ENCODE measurements around the gene TMBIM4.
"Not testable (repeated sequence)": the region's sequence is repeated elsewhere in the genome, so short reads cannot be mapped to it uniquely, and the experiment has no call there.

Gene TMBIM4

DNA sequence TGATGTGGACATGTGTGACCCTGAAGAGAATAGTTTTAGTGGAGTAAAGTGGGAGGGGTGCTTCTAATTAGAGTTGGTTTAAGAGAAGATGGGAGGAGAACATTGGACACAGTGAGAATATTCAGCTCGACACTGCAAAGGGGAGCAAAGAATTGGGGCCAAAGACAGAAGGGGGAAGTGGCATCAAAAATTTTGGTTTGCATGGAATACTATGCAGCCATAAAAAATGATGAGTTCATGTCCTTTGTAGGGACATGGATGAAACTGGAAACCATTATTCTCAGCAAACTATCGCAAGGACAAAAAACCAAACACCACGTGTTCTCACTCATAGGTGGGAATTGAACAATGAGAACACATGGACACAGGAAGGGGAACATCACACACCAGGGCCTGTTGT, 15.0 kb upstream of the TMBIM4 start:
- not testable (repeated sequence) for DNase-seq (ENCODE audit: low spot score)

DNA sequence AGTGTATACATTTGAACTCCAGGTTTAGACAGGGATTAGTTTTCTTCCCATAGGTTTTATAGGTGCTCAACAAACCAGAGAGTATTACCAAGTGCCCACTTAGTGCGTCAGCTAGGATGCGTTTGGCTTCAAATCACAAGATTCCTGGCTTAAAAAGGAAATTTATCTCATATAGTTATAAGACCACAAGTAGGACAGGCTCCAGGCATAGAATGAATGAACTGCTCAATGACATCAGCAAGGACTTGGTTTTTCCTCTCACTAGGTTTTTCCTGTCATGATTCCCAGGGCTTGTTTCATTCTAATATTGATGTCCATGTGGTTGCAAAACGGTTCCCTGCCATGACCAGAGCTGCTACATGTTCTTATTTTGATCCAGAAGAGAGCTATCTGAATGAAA, 13.2 kb upstream of the TMBIM4 start:
- no peak for DNase-seq (ENCODE audit: low spot score)

DNA sequence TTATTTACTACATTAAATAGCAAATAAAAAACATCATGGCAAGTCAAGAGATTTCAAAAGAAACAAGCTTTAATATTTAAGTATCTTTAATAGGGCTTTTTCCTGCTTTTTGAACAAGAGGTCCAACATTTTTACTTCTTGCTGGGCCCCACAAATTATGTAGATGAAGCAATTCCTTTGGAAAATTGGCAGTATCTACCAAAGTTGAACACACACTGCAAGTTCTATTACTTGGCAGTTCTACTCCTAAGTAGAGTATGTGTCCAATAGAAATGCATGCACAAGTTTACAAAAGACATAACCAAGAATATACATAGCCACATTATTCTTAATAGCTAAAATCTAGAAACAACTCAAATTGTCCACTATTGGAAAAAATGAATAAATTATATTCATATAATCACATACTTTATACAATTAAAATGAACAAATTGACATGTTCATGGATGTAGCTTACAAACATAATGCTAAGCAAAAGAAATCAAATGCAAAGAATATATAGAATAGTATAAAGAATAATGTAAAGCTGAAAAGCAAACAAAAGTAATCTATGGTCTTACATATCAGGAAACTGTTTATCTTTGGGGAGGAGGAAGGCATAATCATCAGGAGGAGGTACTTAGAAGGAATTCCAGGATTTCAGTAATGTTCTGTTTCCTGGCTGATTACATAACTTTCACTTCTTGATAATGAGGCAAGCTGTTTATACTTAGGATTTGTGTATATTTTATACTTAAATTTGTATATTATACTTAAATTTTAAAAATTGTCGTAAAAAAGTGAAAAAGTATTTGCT, 6.5 kb upstream of the TMBIM4 start:
- DNase-seq (ENCODE audit: low spot score): no peak

DNA sequence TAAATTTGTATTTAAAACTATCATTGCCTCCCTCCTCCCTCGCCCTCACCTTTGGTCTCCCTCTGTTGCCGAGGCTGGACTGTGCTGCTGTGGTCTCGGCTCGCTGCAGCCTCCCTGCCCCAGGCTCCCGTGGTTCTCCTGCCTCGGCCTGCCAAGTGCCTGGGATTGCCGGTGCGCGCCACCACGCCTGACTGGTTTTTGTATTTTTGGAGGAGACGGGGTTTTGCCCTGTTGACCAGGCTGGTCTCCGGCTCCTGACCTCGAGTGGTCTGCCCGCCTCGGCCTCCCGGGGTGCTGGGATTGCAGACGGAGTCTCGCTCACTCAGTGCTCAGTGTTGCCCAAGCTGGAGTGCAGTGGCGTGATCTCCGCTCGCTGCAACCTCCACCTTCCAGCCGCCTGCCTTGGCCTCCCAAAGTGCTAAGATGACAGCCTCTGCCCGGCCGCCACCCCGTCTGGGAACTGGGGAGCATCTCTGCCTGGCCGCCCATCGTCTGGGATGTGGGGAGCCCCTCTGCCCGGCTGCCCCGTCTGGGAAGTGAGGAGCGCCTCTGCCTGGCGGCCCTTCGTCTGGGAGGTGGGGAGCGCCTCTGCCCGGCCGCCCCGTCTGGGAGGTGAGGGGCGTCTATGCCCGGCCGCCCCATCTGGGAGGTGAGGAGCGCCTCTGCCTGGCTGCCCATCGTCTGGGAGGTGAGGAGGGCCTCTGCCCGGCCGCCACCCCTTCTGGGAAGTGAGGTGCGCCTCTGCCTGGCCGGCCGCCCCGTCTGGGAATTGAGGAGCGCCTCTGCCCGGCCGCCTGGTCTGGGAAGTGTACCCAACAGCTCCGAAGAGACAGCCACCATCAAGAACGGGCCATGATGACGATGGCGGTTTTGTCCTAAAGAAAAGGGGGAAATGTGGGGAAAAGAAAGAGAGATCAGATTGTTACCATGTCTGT, 4.9 kb upstream of the TMBIM4 start:
- not testable (repeated sequence) for DNase-seq (ENCODE audit: low spot score)

DNA sequence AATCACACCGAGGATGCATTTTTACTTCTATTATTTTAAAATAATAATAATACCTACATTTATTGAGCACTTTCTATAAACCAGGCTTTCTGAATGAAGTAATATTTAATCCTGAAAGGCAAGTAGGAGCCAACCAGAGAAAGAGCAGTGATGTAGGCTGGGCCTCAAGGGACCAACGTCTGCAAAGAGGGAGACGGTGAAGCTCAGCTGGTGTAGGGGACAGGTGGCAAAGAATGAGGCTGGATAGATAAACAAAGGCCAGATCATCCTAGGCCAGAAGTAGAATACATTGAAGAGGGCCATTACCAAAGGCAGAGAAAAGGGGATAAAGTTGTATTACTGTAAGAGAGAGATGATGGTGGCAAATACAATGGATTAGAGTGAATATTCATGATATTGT, 810 bp upstream of the TMBIM4 start:
- no peak for DNase-seq (ENCODE audit: low spot score)

DNA sequence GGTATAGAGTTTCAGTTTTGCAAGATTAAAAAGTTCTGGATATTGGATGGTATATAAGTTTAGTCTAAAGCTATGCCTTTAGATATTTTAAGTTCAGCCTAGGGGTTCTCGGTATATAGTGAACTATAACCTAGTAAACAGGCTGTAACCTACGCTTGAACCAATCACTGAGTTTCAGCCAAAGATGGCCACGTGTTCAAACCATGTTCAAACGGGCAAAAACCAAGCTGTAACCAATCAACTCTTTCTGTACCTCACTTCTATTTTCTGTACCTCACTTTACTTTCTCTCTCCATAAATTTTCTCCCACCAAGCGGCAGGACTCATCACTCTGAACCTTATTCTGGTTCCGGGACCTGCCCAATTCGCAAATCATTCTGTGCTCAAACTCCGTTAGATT, 1.4 kb downstream of the TMBIM4 start:
- DNase-seq (ENCODE audit: low spot score): no peak

DNA sequence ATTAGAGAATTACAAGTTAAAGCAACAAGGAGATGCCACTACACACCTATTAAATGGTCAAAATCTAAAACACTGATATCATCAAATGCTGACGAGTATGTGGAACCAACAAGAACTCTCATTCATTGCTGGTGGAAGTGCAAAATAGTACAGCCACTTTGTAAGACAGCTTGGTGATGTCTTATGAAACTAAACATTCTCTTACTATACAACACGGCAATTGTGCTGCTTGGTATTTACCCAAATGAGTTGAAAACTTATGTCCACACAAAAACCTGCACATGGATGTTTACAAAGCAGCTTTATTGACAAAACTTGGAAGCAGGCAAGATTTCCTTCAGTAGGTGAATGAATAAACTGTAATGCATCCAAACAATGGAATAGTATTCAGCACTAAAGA, 3.2 kb downstream of the TMBIM4 start:
- no peak for DNase-seq (ENCODE audit: low spot score)

DNA sequence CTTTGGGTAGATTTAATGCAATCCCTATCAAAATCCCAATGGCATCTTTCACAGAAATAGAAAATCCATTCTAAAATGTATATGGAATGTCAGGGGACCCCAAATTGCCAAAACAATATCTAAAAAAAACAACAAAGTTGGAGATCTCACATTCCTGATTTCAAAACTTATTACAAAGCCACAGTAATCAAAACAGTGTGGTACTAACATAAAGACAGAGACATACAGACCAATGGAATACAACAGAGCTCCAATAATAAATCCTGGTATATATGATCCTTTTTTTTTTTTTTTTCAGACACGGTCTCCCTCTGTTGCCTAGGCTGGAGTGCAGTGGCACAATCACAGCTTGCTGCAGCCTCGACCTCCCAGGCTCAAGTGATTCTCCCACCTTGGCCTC, 4.7 kb downstream of the TMBIM4 start:
- DNase-seq (ENCODE audit: low spot score): no peak

DNA sequence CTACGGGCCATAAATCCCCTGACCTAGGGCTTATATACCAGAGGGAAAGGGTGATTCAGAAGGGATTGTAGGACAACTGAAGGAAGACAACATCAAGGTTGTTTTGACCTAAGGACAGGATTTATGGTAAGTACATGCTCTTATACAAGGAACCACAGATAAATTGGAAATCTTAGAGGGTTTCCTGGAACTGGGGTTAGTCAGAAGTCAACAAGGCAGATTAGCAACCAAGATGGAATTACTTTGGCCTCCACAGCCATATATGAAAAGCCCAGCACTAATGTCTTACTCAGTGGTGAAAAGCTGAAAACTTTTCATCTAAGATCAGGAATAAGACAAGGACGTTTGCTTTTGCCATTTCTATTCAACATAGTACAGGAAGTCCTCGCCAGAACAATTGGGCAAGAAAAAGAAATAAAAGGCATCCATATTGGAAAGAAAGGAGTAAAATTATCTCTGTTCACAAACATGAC, 5.4 kb downstream of the TMBIM4 start:
- no peak for DNase-seq (ENCODE audit: low spot score)

DNA sequence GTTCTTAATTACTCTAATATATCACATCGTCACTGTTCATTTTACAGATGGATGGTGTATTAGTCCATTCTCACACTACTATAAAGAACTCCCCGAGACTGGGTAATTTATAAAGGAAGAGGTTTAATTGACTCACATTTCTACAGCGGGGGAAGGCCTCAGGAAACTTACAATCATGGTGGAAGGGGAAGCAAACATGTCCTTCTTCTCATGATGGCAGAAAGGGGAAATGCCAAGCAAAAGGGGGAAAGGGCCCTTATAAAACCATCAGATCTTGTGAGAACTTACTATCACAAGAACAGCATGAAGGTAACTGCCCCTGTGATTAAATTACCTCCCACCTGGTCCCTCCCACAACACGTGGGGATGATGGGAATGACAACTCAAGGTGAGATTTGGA, 6.5 kb downstream of the TMBIM4 start:
- no peak for DNase-seq (ENCODE audit: low spot score)

DNA sequence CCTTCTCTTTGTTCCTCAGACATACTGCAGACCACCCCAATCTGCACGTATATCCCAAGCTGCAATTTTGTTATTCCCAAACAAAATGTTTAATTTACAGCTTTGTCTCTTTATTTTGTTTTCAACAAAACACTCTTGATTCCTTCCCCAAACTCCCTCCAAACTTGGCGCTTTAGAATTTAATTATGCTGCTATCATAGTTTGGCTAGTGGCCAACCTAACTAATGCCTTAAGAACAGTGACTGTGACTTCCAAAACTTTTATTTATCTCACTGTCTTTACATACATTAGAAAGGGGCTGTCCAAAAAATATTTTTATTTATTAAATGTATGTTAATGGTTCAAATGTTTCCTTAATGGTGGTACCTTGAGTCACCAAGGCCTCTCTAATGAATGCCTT, 7.1 kb downstream of the TMBIM4 start:
- DNase-seq (ENCODE audit: low spot score): no peak

DNA sequence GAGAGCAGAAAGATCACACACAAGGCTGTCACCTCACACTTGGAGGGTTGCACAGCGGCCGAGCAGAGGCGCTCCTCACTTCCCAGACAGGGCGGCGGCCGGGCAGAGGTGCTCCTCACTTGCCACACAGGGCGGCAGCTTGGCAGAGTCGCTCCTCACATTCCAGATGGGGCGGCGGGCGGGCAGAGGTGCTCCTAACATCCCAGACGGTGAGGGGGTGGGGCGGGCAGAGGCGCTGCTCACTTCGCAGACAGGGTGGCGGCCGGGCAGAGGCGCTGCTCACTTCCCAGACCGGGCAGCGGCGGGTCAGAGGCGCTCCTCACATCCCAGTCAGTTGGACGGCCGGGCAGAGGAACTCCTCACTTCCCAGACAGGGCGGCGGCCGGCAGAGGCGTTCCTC, 9.1 kb downstream of the TMBIM4 start:
- no peak for DNase-seq (ENCODE audit: low spot score)

DNA sequence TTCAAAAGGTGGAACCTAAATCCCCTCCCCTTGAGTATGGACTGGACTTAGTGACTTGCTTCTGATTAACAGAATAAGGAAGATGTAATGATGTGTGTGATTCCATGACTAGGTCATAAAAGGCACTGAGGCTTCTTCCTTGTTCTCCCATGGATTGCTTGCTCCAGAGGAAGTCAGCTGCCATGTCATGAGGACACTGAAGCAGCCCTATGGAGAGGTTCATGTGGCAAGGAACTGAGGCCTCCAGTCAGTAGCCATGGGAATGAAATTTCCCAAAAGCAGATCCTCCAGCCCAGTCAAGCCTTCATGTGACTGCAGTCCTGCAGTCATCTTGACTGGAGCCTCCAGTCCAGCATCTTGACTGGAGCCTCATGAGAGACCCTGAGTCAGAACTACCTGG, 10.7 kb downstream of the TMBIM4 start:
- no peak for DNase-seq (ENCODE audit: low spot score)

DNA sequence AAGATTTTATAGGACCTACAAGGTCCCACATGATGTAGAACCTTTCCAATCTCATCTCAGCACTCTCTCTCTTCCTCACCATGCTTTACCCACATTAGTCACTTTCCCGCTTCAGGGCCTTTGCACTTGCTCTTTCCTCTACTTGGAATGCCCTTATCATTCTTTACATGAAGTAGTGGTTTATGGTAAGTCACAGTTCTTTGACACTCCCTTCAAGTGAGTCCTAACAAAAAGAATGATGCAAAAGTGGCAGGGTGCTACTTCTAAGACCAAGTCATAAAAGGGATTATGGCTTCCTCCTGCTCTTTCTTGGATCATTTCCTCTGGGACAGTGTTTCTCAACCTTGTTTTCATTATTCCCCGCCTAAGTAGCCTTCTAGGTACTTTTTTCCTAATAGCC, 13.1 kb downstream of the TMBIM4 start:
- no peak for DNase-seq (ENCODE audit: low spot score)

DNA sequence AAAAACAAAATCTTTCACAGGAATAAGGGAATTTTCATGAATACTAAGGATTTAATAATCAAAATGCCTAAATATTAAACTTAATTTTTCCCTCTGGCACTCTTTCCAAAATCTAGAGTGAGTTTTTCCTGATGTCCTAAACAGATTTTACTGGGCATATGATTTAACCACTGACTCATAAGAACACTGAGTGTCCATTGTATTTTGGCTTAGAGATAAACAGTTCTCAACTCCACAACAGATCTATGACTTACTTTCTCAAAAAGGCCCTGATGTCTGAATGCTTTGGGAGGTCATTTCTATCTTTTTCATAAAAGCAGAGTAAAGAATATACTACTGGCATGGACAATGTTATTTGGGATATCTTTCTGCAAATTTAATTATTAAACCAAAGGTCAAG, 15.0 kb downstream of the TMBIM4 start:
- DNase-seq (ENCODE audit: low spot score): no peak

DNA sequence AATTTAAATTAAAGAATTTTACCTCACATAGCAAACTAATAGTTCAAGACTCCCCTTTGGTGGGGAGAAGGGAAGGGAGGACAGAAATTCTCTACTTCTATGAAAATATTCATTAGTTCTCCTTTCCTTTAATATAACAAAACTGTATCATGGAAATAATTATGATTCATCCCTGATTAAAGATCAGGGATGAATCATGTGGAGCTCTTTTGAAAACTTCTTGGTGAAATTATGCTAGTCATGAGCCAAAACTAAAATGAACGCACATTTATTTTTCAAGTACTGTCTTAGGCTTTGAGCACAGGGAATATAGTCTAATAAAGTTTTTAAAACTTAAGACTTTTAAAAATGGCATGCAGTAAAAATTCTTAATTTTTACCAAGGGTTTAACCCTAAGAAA, 17.1 kb downstream of the TMBIM4 start:
- no peak for DNase-seq (ENCODE audit: low spot score)

DNA sequence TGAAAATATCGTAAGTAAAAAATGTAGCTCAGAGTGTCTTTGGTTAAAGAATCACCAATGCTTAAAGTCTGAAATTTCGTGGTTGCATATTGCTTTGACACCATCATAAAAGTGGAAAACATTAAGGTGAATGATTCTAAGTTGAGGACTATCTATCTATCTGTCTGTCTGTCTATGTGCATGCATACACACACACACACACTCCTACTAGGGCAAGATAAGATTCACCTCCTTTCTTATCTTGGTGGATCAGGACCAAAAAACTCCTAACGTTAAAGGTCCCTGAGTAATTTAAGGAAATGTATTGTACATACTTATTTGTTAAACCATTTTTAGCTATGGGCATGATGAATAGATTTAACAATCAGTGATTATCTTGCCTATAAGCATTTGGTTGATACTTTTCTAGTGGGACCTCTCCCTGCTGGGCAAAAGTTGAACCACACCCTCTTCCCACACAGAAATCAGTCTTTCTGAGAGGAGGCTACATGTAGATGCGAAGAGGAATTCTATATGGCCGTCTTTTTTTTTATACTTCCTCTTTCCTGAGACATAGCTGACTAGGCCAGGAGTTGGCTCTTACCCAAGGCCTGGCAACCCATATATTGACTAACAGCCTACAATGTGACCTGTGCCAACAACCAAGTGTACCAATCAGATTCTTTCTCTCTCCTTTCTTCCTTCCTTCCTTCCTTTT, 19.9 kb downstream of the TMBIM4 start:
- DNase-seq (ENCODE audit: low spot score): no peak

DNA sequence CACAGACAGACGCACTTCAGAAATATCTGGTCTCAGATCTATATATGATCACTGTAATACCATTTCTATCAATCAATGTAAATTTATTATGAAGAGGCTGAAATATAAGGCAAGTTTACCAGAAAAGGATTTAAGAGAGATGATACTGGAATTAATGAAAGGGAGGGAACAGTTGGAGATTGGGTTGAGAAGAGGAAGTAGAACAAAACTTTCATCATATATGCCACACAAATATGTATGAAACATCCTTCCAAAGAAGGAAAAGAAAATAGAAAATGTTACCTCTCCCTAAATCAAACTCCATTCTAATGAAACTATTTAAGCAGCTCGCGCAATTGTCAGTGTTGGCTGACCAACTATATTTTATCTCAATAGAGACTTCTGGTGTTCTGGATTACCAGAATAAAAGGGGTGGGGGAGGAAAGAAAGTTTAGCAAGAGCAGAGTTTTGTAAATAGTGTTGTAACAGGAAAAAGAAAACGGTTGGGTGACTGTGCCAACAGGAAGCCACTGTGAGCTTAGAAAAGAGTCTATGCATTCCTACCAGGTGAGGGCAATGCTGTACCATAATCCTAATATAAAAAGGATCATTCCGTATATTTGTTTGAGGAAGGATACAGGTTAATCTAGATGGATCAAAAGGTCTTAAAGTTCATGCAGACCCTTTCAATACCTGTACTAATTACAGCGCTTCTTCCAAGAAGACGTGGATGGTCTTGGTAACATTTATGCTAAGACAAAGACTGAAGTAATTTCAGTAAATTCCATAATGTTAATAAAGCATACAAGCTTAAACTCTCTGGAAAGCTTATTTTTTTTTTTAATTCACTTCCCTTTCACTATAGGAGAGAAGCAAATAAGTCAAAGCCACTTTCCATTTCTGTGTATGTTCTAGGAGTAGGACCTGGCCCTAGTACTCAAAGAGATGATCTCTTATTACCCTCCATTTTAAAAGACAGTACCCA, 24.7 kb downstream of the TMBIM4 start:
- DNase-seq (ENCODE audit: low spot score): peak; percentile 80

DNA sequence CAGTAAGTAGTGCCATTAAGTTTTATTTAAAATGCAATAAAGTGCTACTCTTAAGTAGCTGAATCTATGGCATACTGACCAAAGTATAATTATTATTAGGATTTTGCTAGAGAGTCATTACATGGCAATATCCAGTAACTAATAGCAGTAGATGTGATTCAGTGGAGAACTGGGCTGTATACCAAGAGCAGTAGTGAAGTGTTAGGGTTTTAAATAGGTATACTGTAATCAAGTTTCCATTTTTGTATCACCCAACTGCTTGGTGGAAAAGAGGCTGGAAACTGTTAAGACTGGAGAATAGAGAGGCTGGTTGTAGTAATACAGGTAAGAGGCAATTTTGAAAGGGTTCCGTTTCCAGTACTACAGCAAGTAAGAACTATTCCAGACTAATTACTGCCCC, 25.9 kb downstream of the TMBIM4 start:
- no peak for DNase-seq (ENCODE audit: low spot score)

DNA sequence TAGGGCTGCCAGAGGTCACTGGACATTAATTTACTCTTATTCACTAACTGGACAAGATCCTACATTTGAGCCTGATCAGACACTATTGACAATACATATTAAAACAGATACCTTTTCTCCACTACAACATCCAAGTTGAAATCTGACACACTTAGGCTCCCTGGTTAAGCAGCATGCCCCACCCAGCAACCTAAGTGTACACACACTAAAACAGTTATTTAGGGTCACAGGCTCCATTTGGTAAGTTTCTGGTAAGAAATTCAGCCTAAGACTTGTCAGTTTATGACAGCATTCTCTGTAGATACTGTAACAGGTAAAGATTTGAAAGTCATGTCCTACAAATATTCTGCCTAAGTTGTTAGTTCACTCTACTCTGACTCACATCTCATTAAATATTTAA, 27.0 kb downstream of the TMBIM4 start:
- DNase-seq (ENCODE audit: low spot score): no peak

DNA sequence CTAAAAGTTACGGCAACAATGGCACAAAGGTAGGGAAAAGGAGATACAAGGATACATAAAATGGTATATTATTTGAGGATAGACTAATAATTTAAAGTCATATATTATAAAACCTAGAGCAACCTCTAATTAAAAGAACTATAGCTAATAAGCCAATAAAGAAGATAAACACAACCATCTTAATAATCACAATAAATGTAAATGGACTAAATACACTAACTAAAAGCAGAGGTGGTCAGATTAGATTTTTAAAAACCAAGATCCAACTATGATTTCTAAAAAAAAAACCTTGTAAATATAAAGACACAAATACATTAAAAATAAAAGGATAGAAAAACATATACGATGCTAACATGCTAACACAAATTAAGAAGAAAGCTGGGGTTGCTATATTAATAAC, 28.5 kb downstream of the TMBIM4 start:
- DNase-seq (ENCODE audit: low spot score): no peak

Data from kidney tubule cell (primary cell).